Left lung (tissue), 10 donors: Measurements from ENCODE around the gene RAP2B. TPM values are rescaled to one million over a fixed set of nuclear protein-coding genes. Genes with fewer than 3 reads are reported as not detected.
"Not testable (repeated sequence)": the region's sequence is repeated elsewhere in the genome, so short reads cannot be mapped to it uniquely, and the experiment has no call there.

ENCODE experiments used
- ATAC-seq: fragments of 200-7000 bp; cut with Tn5 transposase; one replicate; pipeline ENCODE4 v1.9.1; 2020; ENCODE audit warnings: moderate library complexity
- DNase-seq, 4 donors: peaks; one replicate each; pipeline ENCODE4 v3.0.0-alpha.2; 2013 to 2020
- H3K27ac ChIP-seq, 2 donors: fragments of 200-600 bp; sonication (generic) in 1 of 2; one replicate each; pipeline versions ENCODE4 v1.5.0 to v1.8.0; 2020 to 2021
- H3K27me3 ChIP-seq, 2 donors: fragments of 200-600 bp; sonication (generic) in 1 of 2; one replicate each; pipeline versions ENCODE4 v1.5.0 to v1.8.0; 2020 to 2021
- H3K36me3 ChIP-seq, 2 donors: fragments of 200-600 bp; sonication (generic) in 1 of 2; one replicate each; pipeline versions ENCODE4 v1.5.0 to v1.8.0; 2020 to 2021
- H3K4me1 ChIP-seq, 2 donors: fragments of 200-600 bp; one replicate each; pipeline ENCODE4 v1.8.0; 2021
- H3K4me3 ChIP-seq, 2 donors: fragments of 200-600 bp; sonication (generic) in 1 of 2; one replicate each; pipeline versions ENCODE4 v1.5.0 to v1.8.0; 2020 to 2021; ENCODE audit warnings: mild to moderate bottlenecking in 1 of 2
- H3K9me3 ChIP-seq, 2 donors: fragments of 200-600 bp; sonication (generic) in 1 of 2; one replicate each; pipeline versions ENCODE4 v1.5.0 to v1.8.0; 2020 to 2021
- intact Hi-C, 2 donors: fragments of 100-400 bp; cut with DNase I; formaldehyde crosslinking; loops; one replicate each; pipeline versions ENCODE4 v1.11.2 to v1.14.2; 2022
- polyA plus RNA-seq, 6 donors: library from polyadenylated mRNA; unstranded; fragments of 120-200 nt; gene quantifications; one replicate each; pipeline ENCODE4 v1.2.1, GENCODE V29; 2013; ENCODE audit not compliant: insufficient read length in 6 of 6
- total RNA-seq, 2 donors: library from RNA; stranded (reverse); fragmentation: NEBNext Ultra II Directional; extraction: Animal tissue kit (Norgen Biotek cat#: 25700); gene quantifications; one replicate each; pipeline ENCODE4 v1.2.1, GENCODE V29; 2021
- TF ChIP-seq, protein P1 (sequence below), 2 donors: fragments of 200-600 bp; sonication (generic) in 1 of 2; IDR thresholded peaks; one replicate each; pipeline versions ENCODE4 v1.5.0 to v1.8.0; 2021; ENCODE audit warnings: antibody characterized with exemption in 2 of 2
- donor health status: DM: no; HTN: yes; CAD: no.
- donor health status: DM: no; HTN: no; CAD: no.

RAP2B gene
- total and polyA plus RNA-seq, 8 donors = 17.6 to 31.8 (median 23.1) TPM

DNA sequence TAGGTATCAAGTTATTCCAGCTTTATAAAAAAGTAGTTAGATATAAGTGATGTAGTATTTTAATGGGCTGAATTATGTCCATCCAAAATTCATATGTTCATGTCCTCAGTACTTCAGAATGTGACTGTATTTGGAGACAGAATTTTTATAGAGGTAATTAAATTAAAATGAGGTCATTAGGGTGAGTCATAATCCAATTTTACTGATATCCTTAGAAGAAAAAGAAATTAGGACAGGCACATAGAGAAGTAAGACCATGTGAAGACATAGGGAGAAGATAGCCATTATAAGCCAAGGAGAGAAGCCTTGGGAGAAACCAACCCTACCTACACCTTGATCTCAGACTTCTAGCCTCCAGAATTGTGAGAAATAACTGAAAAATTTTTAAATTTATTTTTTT, 30.3 kb downstream of the RAP2B start:
- H3K27ac ChIP-seq = no peak overlapping the region
- no peaks in the 10 kb centered on the region for H3K27me3 ChIP-seq
- DNase-seq (no peak), ATAC-seq (no peak)
- H3K4me1 ChIP-seq = no peaks in the 10 kb centered on the region
- no peaks in the 10 kb centered on the region for H3K9me3 ChIP-seq
- H3K4me3 ChIP-seq = no peak overlapping the region
- no peaks in the 10 kb centered on the region for H3K36me3 ChIP-seq
- intact Hi-C loops = no loop called here
- TF ChIP-seq, protein P1, sequence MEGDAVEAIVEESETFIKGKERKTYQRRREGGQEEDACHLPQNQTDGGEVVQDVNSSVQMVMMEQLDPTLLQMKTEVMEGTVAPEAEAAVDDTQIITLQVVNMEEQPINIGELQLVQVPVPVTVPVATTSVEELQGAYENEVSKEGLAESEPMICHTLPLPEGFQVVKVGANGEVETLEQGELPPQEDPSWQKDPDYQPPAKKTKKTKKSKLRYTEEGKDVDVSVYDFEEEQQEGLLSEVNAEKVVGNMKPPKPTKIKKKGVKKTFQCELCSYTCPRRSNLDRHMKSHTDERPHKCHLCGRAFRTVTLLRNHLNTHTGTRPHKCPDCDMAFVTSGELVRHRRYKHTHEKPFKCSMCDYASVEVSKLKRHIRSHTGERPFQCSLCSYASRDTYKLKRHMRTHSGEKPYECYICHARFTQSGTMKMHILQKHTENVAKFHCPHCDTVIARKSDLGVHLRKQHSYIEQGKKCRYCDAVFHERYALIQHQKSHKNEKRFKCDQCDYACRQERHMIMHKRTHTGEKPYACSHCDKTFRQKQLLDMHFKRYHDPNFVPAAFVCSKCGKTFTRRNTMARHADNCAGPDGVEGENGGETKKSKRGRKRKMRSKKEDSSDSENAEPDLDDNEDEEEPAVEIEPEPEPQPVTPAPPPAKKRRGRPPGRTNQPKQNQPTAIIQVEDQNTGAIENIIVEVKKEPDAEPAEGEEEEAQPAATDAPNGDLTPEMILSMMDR (IDR thresholded peaks at IDR 0.05) = no peak

GRCh38 chr3:153193786-153194476, 31.9 kb downstream of the RAP2B start:
- H3K9me3 ChIP-seq, intact Hi-C loops, DNase-seq, H3K36me3 ChIP-seq, H3K27ac ChIP-seq, H3K4me1 ChIP-seq, H3K27me3 ChIP-seq, ATAC-seq, H3K4me3 ChIP-seq: not testable (repeated sequence)

- Histone ChIP-seq H3K9me3 (no peaks in the 10 kb centered on the region), H3K27ac (no peak overlapping the region), H3K27me3 (no peaks in the 10 kb centered on the region), H3K4me3 (no peak overlapping the region), H3K4me1 (no peaks in the 10 kb centered on the region), H3K36me3 (no peaks in the 10 kb centered on the region)
- TF ChIP-seq, protein P1 (IDR thresholded peaks at IDR 0.05) = no peak
- DNase-seq (no peak), ATAC-seq (no peak)
- intact Hi-C loops = no loop called here
These were observed 33.4 kb downstream of the RAP2B start for GRCh38 chr3:153195349-153195879.

- H3K36me3 ChIP-seq = no peaks in the 10 kb centered on the region
- TF ChIP-seq, protein P1 (IDR thresholded peaks at IDR 0.05) = no peak
- peaks cover 7 to 30% of the 10 kb centered on the region in 2 donors for H3K4me1 ChIP-seq
- H3K9me3 ChIP-seq = no peaks in the 10 kb centered on the region
- H3K27ac ChIP-seq = peak overlapping the region in 1 of 2 donors; percentile 68
- ATAC-seq (peak; percentile 83), DNase-seq (peak in 2 of 4 donors; percentile 72 to 87)
- H3K27me3 ChIP-seq = no peaks in the 10 kb centered on the region
- intact Hi-C loops = no loop called here
- H3K4me3 ChIP-seq = no peak overlapping the region
These were observed 47.6 kb downstream of the RAP2B start for GRCh38 chr3:153209596-153209995.

GRCh38 chr3:153210146-153210545, 48.1 kb downstream of the RAP2B start:
- peak; percentile 60 for ATAC-seq
- peak overlapping the region in 1 of 2 donors; percentile 68 for H3K27ac ChIP-seq
- H3K4me1 ChIP-seq = peaks cover 7 to 30% of the 10 kb centered on the region in 2 donors
- no peaks in the 10 kb centered on the region for H3K9me3 ChIP-seq
- H3K27me3 ChIP-seq = no peaks in the 10 kb centered on the region
- TF ChIP-seq, protein P1 (IDR thresholded peaks at IDR 0.05) = no peak
- H3K4me3 ChIP-seq = no peak overlapping the region
- intact Hi-C loops = no loop called here
- H3K36me3 ChIP-seq = no peaks in the 10 kb centered on the region
- no peak for DNase-seq
